Endothelial cell of umbilical vein (primary cell): ENCODE results near the gene RASD1. TPM values are rescaled to one million over a fixed set of nuclear protein-coding genes. Genes with fewer than 3 reads are reported as not detected.

Experiments
- BruUV-seq: library from RNA; stranded (reverse); fragments of 400-500 nt; replicated peaks from 2 replicates; lab custom pipeline; 2021; lab: Mats Ljungman, UMichigan
- CTCF ChIA-PET: fragments of 300-600, 350-600 bp; sonication (Branson Sonifier 250); formaldehyde crosslinking; loops from one replicate; lab custom pipeline; 2021; ENCODE audit warnings: antibody characterized with exemption, inconsistent platforms; lab: Charles Lee
- POLR2A ChIA-PET: fragments of 300-600, 350-600 bp; sonication (Branson Sonifier 250); formaldehyde crosslinking; loops from one replicate; lab custom pipeline; 2021; ENCODE audit warnings: antibody characterized with exemption, inconsistent platforms; lab: Charles Lee
- DNase-seq: peaks from one replicate; pipeline ENCODE4 v3.0.0-alpha.2; 2011; ENCODE audit warnings: low read depth, low spot score
- FAIRE-seq: peaks from 2 replicates; lab custom pipeline; 2011; peaks lifted over from hg19 to GRCh38; lab: Jason Lieb, UNC
- H2AFZ ChIP-seq: 2 replicates; pipeline ENCODE4 v1.6.0; 2012; ENCODE audit warnings: low read depth, low read length, control low read depth, inconsistent platforms
- H3K27ac ChIP-seq: 2 replicates; pipeline ENCODE4 v1.5.1; 2011; ENCODE audit warnings: low read depth, mild to moderate bottlenecking, control low read depth, low read length, moderate library complexity; ENCODE audit not compliant: insufficient read depth
- H3K27me3 ChIP-seq, 2 experiments: 2 replicates each; pipeline versions ENCODE4 v1.6.0 to v1.6.1; 2011; ENCODE audit warnings: low read length in 2 of 2, mixed read lengths in 1 of 2; ENCODE audit not compliant: control insufficient read depth in 2 of 2, insufficient read depth in 2 of 2
- H3K36me3 ChIP-seq, 2 experiments: 2 replicates in 1 of 2; 3 replicates in 1 of 2; pipeline ENCODE4 v1.5.1; 2011; ENCODE audit warnings: low read length in 2 of 2, mild to moderate bottlenecking in 1 of 2, moderate library complexity in 1 of 2; ENCODE audit not compliant: control insufficient read depth in 2 of 2, insufficient read depth in 2 of 2; ENCODE audit errors: extremely low read depth in 1 of 2
- H3K4me1 ChIP-seq: 3 replicates; pipeline ENCODE4 v1.5.1; 2011; ENCODE audit warnings: mild to moderate bottlenecking, low read length; ENCODE audit not compliant: control insufficient read depth, insufficient read depth; ENCODE audit errors: extremely low read depth
- H3K4me2 ChIP-seq: 2 replicates; pipeline ENCODE4 v1.6.1; 2011; ENCODE audit warnings: low read length, control low read depth, mixed read lengths; ENCODE audit not compliant: insufficient read depth
- H3K4me3 ChIP-seq, 3 experiments: fragments of 200-600 bp in 1 of 3; sonication (generic), shearing (Covaris generic) in 1 of 3; replicated peaks in 1 of 3; 2 replicates each; pipeline ENCODE4 v1.5.1; 2011 to 2016; ENCODE audit warnings: control low read depth in 3 of 3, low read length in 3 of 3, mild to moderate bottlenecking in 2 of 3, inconsistent platforms in 1 of 3, low read depth in 1 of 3, moderate library complexity in 1 of 3; ENCODE audit not compliant: insufficient read depth in 1 of 3
- H3K79me2 ChIP-seq: 2 replicates; pipeline ENCODE4 v1.6.0; 2012; ENCODE audit warnings: low read length, inconsistent platforms; ENCODE audit not compliant: control insufficient read depth, insufficient read depth
- H3K9ac ChIP-seq: replicated peaks from 2 replicates; pipeline ENCODE3; 2011; ENCODE audit warnings: low read length, control low read depth; ENCODE audit not compliant: insufficient read depth; ENCODE audit errors: extremely low read depth
- H3K9me1 ChIP-seq: replicated peaks from 3 replicates; pipeline ENCODE4 v1.6.0; 2011; ENCODE audit warnings: mild to moderate bottlenecking, low read length; ENCODE audit not compliant: control insufficient read depth, insufficient read depth; ENCODE audit errors: extremely low read depth
- H3K9me3 ChIP-seq: replicated peaks from 2 replicates; pipeline ENCODE4 v1.5.1; 2012; ENCODE audit warnings: low read length, inconsistent platforms; ENCODE audit not compliant: control insufficient read depth, insufficient read depth
- H4K20me1 ChIP-seq: replicated peaks from 2 replicates; pipeline ENCODE3; 2011; ENCODE audit warnings: mild to moderate bottlenecking, low read length; ENCODE audit not compliant: control insufficient read depth, insufficient read depth; ENCODE audit errors: extremely low read depth
- EZH2 ChIP-seq: IDR thresholded peaks from 2 replicates; pipeline ENCODE4 v1.6.1; 2012; ENCODE audit warnings: borderline replicate concordance, low read depth, mild to moderate bottlenecking, moderate library complexity, low read length, inconsistent platforms; ENCODE audit not compliant: severe bottlenecking
- FOS ChIP-seq: IDR thresholded peaks from 2 replicates; pipeline ENCODE4 v1.6.1; 2011; ENCODE audit warnings: mild to moderate bottlenecking, low read length, moderate library complexity, borderline replicate concordance; ENCODE audit not compliant: insufficient read depth
- GATA2 ChIP-seq: IDR thresholded peaks from 2 replicates; pipeline ENCODE4 v1.7.0; 2011; ENCODE audit warnings: low read depth, mild to moderate bottlenecking, moderate library complexity, mixed read lengths, low read length; ENCODE audit not compliant: insufficient read length, insufficient read depth
- JUN ChIP-seq: IDR thresholded peaks from 2 replicates; pipeline ENCODE4 v1.6.1; 2011; ENCODE audit warnings: borderline replicate concordance, low read depth; ENCODE audit not compliant: insufficient read length, insufficient read depth
- MYC ChIP-seq: IDR thresholded peaks from one replicate; pipeline ENCODE4 v1.6.1; 2011; ENCODE audit warnings: mild to moderate bottlenecking, low read depth, low read length
- POLR2A ChIP-seq: IDR thresholded peaks from 2 replicates; pipeline ENCODE4 v1.6.1; 2012; ENCODE audit warnings: low read depth, mild to moderate bottlenecking, control low read depth, low read length
- POLR2AphosphoS5 ChIP-seq: IDR thresholded peaks from 2 replicates; pipeline ENCODE4 v1.6.1; 2012; ENCODE audit warnings: low read depth, mild to moderate bottlenecking, control low read depth, low read length, moderate library complexity; ENCODE audit not compliant: insufficient read depth
- dilution Hi-C: fragments of 300-500 bp; cut with MboI; formaldehyde crosslinking; loops from one replicate; pipeline ENCODE4 v1.15.0; 2019; ENCODE audit warnings: low sequenced_read_pairs; ENCODE audit not compliant: extremely low pct_ligation_motif_present
- intact Hi-C: fragments of 100-400 bp; cut with micrococcal nuclease; formaldehyde crosslinking; loops from one replicate; pipeline ENCODE4 v1.10.0; 2022
- polyA plus RNA-seq, 4 experiments: library from polyadenylated mRNA; depleted of rRNA in 3 of 4; stranded (reverse) in 3 of 4; unstranded in 1 of 4; fragments of >200 nt; gene quantifications; 2 replicates each; pipeline versions ENCODE4 v1.2.1 to v1.2.3, GENCODE V29; 2011 to 2012; ENCODE audit warnings: missing spikeins in 1 of 4
- total RNA-seq: library from RNA; stranded (reverse); gene quantifications from 2 replicates; pipeline ENCODE4 v1.2.3, GENCODE V29; 2021
- TF ChIP-seq, protein P1 (sequence below): IDR thresholded peaks from 2 replicates; pipeline ENCODE4 v1.6.1; 2011; ENCODE audit not compliant: insufficient read depth, insufficient read length
- TF ChIP-seq, protein P2 (sequence below), 2 donors: IDR thresholded peaks; 1 replicate in 1 of 2; 2 replicates in 1 of 2; pipeline ENCODE4 v1.5.1; 2011; ENCODE audit warnings: low read length in 2 of 2, mild to moderate bottlenecking in 2 of 2, moderate library complexity in 2 of 2, control low read depth in 1 of 2, inconsistent platforms in 1 of 2, low read depth in 1 of 2; ENCODE audit not compliant: insufficient read depth in 1 of 2; ENCODE audit errors: extremely low read depth in 1 of 2

RASD1 gene
- total and polyA plus RNA-seq, 2 donors (not counting 3 experiments of a cell fraction or from before 2014, with no cell fraction given), result 4.2 to 15.7 TPM

DNA sequence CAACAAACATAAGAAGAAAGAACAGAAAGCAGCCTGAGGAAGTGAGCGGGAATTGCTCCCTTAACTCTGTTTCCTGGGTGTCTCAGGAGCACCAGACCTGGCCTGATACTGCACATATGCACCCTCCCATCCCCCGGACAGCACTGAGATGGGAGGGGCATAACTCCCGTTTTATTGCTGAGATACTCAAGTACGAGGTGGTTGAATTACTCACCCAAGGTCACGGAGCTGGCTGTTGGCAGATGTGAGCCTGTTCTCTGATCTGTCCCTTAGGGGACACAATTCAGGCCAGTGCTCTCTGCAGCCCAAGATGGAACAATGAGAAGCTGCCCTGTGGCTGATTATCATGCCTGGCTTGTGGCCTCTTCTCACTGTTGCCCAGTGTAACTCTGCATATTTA, 28.5 kb downstream of the RASD1 start:
- DNase-seq, result no peak
- H3K79me2 ChIP-seq, result no peaks in the 10 kb centered on the region
- no peak overlapping the region for H3K27ac ChIP-seq
- H3K27me3 ChIP-seq, result peaks cover 37 to 47% of the 10 kb centered on the region in 2 experiments
- no peak overlapping the region for H3K4me3 ChIP-seq
- intact Hi-C loops, result loop anchor here (5.0 kb wide), 1 partner anchor 60 kb away; no protein-coding TSS in a partner anchor
- no TSS peak for BruUV-seq
- dilution Hi-C loops, result loop anchor here (10.0 kb wide), 1 partner anchor 93 kb away; no protein-coding TSS in a partner anchor
- no peaks in the 10 kb centered on the region for H3K9me3 ChIP-seq
- no peak for FAIRE-seq
- POLR2A ChIA-PET, result no interaction called here
- no peaks in the 10 kb centered on the region for H3K4me1 ChIP-seq
- H4K20me1 ChIP-seq, result no peaks in the 10 kb centered on the region
- H3K4me2 ChIP-seq, result no peak overlapping the region
- H2AFZ ChIP-seq, result no peak overlapping the region
- H3K36me3 ChIP-seq, result no peaks in the 10 kb centered on the region
- TF ChIP-seq JUN (no peak), FOS (no peak)
- no peak overlapping the region for H3K9ac ChIP-seq
- no peaks in the 10 kb centered on the region for H3K9me1 ChIP-seq
- CTCF ChIA-PET, result interaction anchor here (1.0 to 1.7 kb wide), 4 partner anchors 29 to 111 kb away, joined by 3 to 6 read pairs (median 4); partner anchors contain the start of gene RASD1

DNA sequence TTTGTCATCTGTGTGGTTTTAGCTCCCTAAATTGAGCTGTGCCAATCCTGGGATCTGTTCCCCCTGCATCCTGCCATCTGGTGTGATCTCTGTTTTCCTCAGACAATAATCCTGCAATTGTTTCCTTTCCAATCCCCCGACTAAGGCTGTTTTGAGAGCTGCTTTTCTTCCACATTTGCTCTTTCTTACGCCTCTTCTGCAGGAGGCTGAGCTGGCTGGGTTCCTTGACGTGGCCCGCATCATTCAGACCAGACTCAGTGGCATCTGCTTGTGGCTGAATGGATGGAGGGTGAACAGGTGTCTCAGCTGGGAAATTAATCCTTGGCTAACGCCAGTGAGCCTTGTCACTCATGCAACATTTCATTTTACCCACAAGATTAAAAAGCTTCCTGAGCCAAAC, 29.2 kb downstream of the RASD1 start:
- ChIA-PET CTCF (interaction anchor here (1.0 to 1.2 kb wide), 3 partner anchors 30 to 111 kb away, joined by 3 to 4 read pairs (median 3); no protein-coding TSS in a partner anchor), POLR2A (no interaction called here)
- Histone ChIP-seq H3K9me3 (no peaks in the 10 kb centered on the region), H3K27me3 (peaks cover 35 to 40% of the 10 kb centered on the region in 2 experiments), H3K4me2 (no peak overlapping the region), H2AFZ (no peak overlapping the region), H3K27ac (no peak overlapping the region), H3K9me1 (no peaks in the 10 kb centered on the region), H3K4me1 (no peaks in the 10 kb centered on the region), H3K4me3 (no peak overlapping the region), H3K79me2 (no peaks in the 10 kb centered on the region), H3K9ac (no peak overlapping the region), H4K20me1 (no peaks in the 10 kb centered on the region), H3K36me3 (no peaks in the 10 kb centered on the region)
- no peak for DNase-seq
- no peak for FAIRE-seq
- dilution Hi-C loops, result loop anchor here (10.0 kb wide), 1 partner anchor 92 kb away; no protein-coding TSS in a partner anchor
- BruUV-seq, result no TSS peak
- intact Hi-C loops, result loop anchor here (5.0 kb wide), 1 partner anchor 60 kb away; no protein-coding TSS in a partner anchor
- TF ChIP-seq POLR2A (no peak), GATA2 (no peak), POLR2AphosphoS5 (no peak), MYC (no peak), FOS (no peak), EZH2 (no peak), JUN (no peak)
- TF ChIP-seq, protein P1, sequence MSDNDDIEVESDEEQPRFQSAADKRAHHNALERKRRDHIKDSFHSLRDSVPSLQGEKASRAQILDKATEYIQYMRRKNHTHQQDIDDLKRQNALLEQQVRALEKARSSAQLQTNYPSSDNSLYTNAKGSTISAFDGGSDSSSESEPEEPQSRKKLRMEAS, result no peak
- TF ChIP-seq, protein P2, sequence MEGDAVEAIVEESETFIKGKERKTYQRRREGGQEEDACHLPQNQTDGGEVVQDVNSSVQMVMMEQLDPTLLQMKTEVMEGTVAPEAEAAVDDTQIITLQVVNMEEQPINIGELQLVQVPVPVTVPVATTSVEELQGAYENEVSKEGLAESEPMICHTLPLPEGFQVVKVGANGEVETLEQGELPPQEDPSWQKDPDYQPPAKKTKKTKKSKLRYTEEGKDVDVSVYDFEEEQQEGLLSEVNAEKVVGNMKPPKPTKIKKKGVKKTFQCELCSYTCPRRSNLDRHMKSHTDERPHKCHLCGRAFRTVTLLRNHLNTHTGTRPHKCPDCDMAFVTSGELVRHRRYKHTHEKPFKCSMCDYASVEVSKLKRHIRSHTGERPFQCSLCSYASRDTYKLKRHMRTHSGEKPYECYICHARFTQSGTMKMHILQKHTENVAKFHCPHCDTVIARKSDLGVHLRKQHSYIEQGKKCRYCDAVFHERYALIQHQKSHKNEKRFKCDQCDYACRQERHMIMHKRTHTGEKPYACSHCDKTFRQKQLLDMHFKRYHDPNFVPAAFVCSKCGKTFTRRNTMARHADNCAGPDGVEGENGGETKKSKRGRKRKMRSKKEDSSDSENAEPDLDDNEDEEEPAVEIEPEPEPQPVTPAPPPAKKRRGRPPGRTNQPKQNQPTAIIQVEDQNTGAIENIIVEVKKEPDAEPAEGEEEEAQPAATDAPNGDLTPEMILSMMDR (IDR thresholded peaks at IDR 0.05; ENCODE audit: extremely low read depth in 1 of 2, insufficient read depth in 1 of 2, low read depth in 1 of 2, low read length in 2 of 2), result no peak
